Right renal pelvis (tissue), 4 donors: ENCODE data around the gene PROCR. TPM values are rescaled to one million over a fixed set of nuclear protein-coding genes. Genes with fewer than 3 reads are reported as not detected.
A peak's percentile ranks its signal among the peaks of the same experiment; 100 is the strongest.
"Not testable (repeated sequence)": the region's sequence is repeated elsewhere in the genome, so short reads cannot be mapped to it uniquely, and the experiment has no call there.

ENCODE experiments used
- DNase-seq, 4 donors: peaks; one replicate each; pipeline ENCODE4 v3.0.0-alpha.2; 2013; ENCODE audit warnings: low read depth in 4 of 4, low spot score in 3 of 4, missing footprints in 1 of 4
- polyA plus RNA-seq, 4 donors: library from polyadenylated mRNA; unstranded; fragments of 120-200 nt; gene quantifications; one replicate each; pipeline ENCODE4 v1.2.1, GENCODE V29; 2013; ENCODE audit not compliant: insufficient read length in 4 of 4

PROCR gene
- polyA plus RNA-seq, 4 donors = 7.6 to 13.0 (median 8.9) TPM

GRCh38 chr20:35191419-35192117, 19.7 kb downstream of the PROCR start:
- no peak for DNase-seq

DNA sequence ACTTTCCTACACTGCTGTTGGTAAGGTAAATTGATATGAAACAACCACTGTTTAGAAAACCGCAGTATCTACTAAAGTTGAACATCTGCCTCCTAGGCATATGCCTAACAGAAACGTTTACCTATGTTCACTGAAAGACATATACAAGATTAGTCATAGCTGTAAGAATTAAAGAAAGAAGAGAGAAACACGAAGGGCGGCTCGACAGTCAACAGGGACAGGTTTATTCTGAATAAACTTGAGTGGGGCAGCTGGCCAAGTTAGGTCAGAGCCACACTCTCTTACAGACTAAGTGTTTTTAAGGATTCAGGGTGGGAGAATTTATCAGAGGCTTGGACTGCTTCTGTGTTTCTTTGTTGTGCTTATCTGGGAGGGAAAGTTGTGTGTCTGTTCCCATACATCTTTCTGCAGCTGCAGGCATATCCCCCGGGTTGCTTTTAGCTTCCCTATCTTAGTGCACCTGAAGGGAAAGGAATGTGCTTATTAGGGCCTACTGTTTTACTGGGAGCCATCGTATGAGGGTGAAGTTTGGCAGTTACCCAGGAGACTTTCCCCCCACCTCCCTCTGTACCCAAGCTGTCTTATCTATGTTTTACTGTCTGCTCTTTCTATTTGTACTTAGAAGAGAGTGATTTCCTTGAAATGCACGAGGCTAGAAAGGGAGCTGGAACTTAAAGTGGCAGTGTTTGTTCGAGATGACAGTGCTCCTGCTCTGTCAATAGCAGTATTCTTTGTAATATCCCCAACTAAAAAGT, 20.4 kb downstream of the PROCR start:
- no peak for DNase-seq

- not testable (repeated sequence) for DNase-seq
Measured at GRCh38 chr20:35193031-35193791, 21.3 kb downstream of the PROCR start.

GRCh38 chr20:35196313-35196712, 24.4 kb downstream of the PROCR start:
- DNase-seq = no peak

GRCh38 chr20:35199740-35200139, 27.9 kb downstream of the PROCR start:
- no peak for DNase-seq

- no peak for DNase-seq
Measured at GRCh38 chr20:35200267-35200666, 28.4 kb downstream of the PROCR start.

- not testable (repeated sequence) for DNase-seq
Measured at GRCh38 chr20:35201467-35201866, 29.6 kb downstream of the PROCR start.

DNA sequence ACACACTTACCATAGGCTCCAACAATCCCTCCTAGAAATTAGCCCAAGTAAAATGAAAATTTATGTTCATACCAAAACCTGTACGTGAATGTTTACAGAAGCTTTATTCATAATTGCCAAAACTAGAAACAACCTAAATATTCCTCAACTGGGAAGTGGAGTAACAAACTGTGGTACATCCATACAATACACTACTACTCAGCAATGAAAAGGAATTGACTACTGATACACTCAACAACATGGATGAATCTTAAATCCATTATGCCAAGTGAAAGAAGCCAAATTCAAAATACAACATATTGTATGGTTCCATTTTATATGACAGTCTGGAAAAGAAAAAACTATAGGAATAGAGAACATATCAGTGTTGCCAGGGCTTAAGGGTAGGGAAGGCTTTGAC, 34.9 kb downstream of the PROCR start:
- DNase-seq = no peak

DNA sequence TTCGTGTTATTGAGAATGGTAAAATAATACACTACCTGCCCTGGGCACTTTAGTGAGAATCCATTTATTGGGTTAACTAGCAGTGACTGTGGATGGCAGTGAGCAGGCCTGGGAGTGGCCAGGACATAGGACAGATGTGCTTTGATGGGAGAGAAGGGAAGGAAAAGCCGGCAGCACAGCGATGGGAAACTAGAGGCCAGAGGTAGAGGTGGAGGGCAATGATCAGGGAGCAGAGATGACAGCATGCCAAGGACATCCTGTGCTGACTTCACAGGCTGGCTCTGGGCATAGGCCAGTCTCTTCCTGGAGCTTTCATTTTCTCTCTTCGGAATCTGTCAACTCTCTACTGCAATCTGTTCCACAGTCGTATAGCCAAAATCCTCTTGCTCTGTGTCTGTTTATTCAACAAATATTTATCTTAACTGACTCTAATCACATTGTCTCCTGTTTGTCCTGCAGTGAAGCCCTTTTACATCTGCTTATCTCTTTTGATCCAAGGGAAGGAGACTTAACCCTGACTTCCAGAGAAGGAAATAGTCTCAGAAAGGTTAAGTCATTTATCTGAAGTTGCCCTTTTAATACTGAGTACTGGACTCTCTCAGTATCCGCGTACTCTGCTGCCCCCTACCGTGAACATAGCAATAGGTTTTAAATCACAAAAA, 36.2 kb downstream of the PROCR start:
- peak; percentile 60 to 71 (median 69) for DNase-seq

GRCh38 chr20:35215066-35215956, 43.4 kb downstream of the PROCR start:
- no peak for DNase-seq

DNA sequence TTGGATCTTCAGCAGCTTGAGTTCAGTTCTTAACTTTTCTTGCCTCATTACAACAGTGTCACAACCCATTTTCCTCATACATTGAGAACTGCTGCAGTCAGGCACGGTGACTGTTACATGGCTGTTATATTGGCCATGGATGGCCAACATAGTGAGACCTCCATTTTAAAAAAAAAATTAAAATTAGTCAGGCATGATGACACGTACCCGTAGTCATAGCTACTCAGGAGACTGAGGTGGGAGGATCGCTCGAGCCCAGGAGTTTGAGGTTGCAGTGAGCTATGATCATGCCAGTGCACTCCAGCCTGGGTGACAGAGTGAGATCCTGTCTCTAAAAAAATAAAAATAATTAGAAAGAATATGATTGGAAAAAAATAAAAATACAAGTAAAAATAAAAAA, 44.7 kb downstream of the PROCR start:
- DNase-seq = no peak

GRCh38 chr20:35223941-35224340, 52.1 kb downstream of the PROCR start:
- no peak for DNase-seq

GRCh38 chr20:35224536-35224935, 52.7 kb downstream of the PROCR start:
- no peak for DNase-seq

DNA sequence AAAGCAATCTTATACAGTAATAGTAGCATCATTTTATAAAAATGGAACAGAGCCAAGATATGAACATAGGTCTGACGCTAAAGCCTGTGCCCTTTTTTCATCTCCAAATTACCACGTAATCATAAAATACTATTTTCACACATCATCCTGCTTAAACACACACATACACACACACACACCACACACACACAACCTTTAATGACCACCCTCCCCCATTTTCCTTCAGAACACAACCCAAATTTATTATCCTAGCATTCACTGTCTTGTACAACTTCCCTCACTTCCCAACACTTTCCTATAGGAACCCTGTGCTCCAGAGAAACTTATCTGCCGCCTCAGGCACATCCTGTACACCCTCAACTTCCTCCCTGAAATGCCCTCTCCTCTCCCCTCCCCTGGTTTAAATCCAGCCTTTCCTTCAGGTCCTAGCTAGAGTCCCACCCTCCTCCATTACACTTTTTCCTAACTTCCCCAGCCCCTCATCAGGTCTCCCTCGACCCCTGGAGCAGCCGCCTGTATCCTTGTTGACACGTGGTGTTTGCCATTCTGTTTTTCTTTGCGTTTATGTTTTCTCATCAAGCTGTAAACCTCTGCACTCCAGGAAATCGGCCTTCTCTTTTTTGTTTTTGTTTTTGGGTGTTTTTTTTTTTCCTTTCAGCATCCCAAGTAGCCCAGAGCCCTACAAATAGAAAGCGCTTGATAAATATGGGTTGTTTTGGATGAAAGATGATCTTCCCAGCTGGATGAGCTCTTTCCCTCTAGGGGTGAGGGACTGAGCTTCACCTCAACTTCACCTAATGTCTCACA, 53.6 kb downstream of the PROCR start:
- DNase-seq = peak in 1 of 4 donors; percentile 8

DNA sequence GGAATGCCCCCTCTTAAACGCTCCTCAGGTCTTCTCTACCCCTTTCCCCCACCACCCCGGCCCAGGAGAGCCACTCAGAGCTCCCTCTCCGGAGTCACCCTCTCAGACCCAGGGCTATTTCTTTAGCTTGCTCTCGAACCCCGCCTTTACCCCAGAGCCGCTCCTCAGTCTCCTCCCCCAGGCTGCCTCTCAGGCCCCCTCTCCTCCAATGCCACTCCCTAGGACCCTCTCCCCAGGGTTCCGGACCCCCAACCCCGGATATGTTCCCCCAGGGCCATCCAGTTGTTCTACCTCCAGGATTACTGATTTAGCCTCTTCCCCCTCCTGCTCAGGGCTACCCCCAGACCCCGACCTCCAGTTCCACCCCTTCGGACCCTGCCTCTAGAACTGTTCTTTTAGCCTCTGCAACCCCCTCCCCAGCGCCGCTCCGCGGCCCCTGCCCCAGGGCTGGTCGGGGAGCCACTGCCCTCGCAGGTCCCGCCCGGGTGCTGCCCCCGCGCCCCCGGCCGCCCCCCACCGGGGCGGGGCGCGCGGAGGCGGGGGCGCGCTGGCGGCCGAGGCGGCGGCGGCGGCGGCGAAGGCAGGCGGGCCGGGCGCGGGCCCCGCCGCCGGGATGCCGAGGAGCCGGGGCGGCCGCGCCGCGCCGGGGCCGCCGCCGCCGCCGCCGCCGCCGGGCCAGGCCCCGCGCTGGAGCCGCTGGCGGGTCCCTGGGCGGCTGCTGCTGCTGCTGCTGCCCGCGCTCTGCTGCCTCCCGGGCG, 54.4 kb downstream of the PROCR start, which contains the start of gene MMP24:
Gene MMP24 (plus strand): TSS at position 565 of the 758 bp plus-strand sequence. CDS start 49 bp downstream, at position 614.
- no peak for DNase-seq
